Dermis blood vessel endothelial cell (primary cell): ENCODE measurements around the gene MLH1. TPM values are rescaled to one million over a fixed set of nuclear protein-coding genes. Genes with fewer than 3 reads are reported as not detected.
"Not testable (repeated sequence)": the region's sequence is repeated elsewhere in the genome, so short reads cannot be mapped to it uniquely, and the experiment has no call there.

Experiments used
- DNase-seq: peaks from one replicate; pipeline ENCODE4 v3.0.0; 2010
- total RNA-seq: library from RNA; depleted of rRNA; stranded (reverse); fragments of >200 nt; gene quantifications from 2 replicates; pipeline ENCODE4 v1.2.3, GENCODE V29; 2014

MLH1 gene
- 33.2 and 41.4 TPM in 2 replicates for total RNA-seq

- DNase-seq = peak; percentile 100
Observed at GRCh38 chr3:36993326-36994283, at the start of gene MLH1. Gene MLH1, plus strand, starts transcription at chr3:36993518. Its CDS starts 30 bp downstream, at chr3:36993548.

GRCh38 chr3:36943601-36944000, 49.7 kb upstream of the MLH1 start:
- DNase-seq = no peak

GRCh38 chr3:36944012-36944640, 49.2 kb upstream of the MLH1 start:
- DNase-seq = peak; percentile 63

GRCh38 chr3:36944641-36945270, 48.6 kb upstream of the MLH1 start, which contains the start of gene TRANK1:
Gene TRANK1, minus strand, starts transcription at chr3:36945054. Its CDS starts 245 bp downstream, at chr3:36944809.
- peak; percentile 51 for DNase-seq

- no peak for DNase-seq
Observed at GRCh38 chr3:36945333-36945980, 47.9 kb upstream of the MLH1 start.

- not testable (repeated sequence) for DNase-seq
Observed at GRCh38 chr3:36947814-36948213, 45.5 kb upstream of the MLH1 start.

GRCh38 chr3:36954452-36955134, 38.7 kb upstream of the MLH1 start:
- no peak for DNase-seq

- no peak for DNase-seq
Observed at GRCh38 chr3:36956155-36956554, 37.2 kb upstream of the MLH1 start.

- no peak for DNase-seq
Observed at GRCh38 chr3:36957063-36957462, 36.3 kb upstream of the MLH1 start.

GRCh38 chr3:36957862-36958686, 35.2 kb upstream of the MLH1 start:
- peak; percentile 8 for DNase-seq

GRCh38 chr3:36959821-36960220, 33.5 kb upstream of the MLH1 start:
- peak; percentile 36 for DNase-seq

- no peak for DNase-seq
Observed at GRCh38 chr3:36960502-36960901, 32.8 kb upstream of the MLH1 start.

- DNase-seq = not testable (repeated sequence)
Observed at GRCh38 chr3:36963008-36963407, 30.3 kb upstream of the MLH1 start.

GRCh38 chr3:36964331-36964730, 29.0 kb upstream of the MLH1 start:
- DNase-seq = no peak

GRCh38 chr3:36964817-36965216, 28.5 kb upstream of the MLH1 start:
- no peak for DNase-seq

GRCh38 chr3:36965440-36965839, 27.9 kb upstream of the MLH1 start:
- no peak for DNase-seq

GRCh38 chr3:36969085-36969484, 24.2 kb upstream of the MLH1 start:
- DNase-seq = no peak

GRCh38 chr3:36969540-36970432, 23.5 kb upstream of the MLH1 start:
- DNase-seq = peak; percentile 53

GRCh38 chr3:36972163-36972562, 21.2 kb upstream of the MLH1 start:
- DNase-seq = no peak

- no peak for DNase-seq
Observed at GRCh38 chr3:36973139-36973538, 20.2 kb upstream of the MLH1 start.
